OCI-LY3 (cell line): ENCODE results near the gene PARD6G.
A peak's percentile ranks its signal among the peaks of the same experiment; 100 is the strongest.
"Not testable (repeated sequence)": the region's sequence is repeated elsewhere in the genome, so short reads cannot be mapped to it uniquely, and the experiment has no call there.

Experiments
- H2AFZ ChIP-seq: fragments of 200-600, 300-600 bp; shearing (Covaris generic); 2 replicates; pipeline ENCODE4 v1.6.0; 2014; ENCODE audit warnings: antibody characterized with exemption, low read depth, low read length
- H3K27ac ChIP-seq: fragments of 200-600, 300-600 bp; sonication (generic); 2 replicates; pipeline ENCODE4 v1.5.1; 2014; ENCODE audit warnings: mild to moderate bottlenecking, low read length, moderate library complexity, mixed read lengths
- H3K27me3 ChIP-seq: fragments of 200-600, 300-600 bp; sonication (generic); 2 replicates; pipeline ENCODE4 v1.6.1; 2014; ENCODE audit warnings: low read depth, low read length, mixed read lengths
- H3K36me3 ChIP-seq: fragments of 200-600, 300-600 bp; sonication (generic); replicated peaks from 2 replicates; pipeline ENCODE3; 2014; ENCODE audit warnings: low read depth, low read length, mixed read lengths
- H3K4me1 ChIP-seq: fragments of 300-600, 200-600 bp; sonication (generic); 2 replicates; pipeline ENCODE4 v1.6.1; 2014; ENCODE audit warnings: low read length, mixed read lengths
- H3K4me2 ChIP-seq: fragments of 200-600, 300-600 bp; sonication (generic); 2 replicates; pipeline ENCODE4 v1.6.1; 2014; ENCODE audit warnings: low read length, mixed read lengths
- H3K4me3 ChIP-seq: fragments of 300-600, 200-600 bp; sonication (generic); 2 replicates; pipeline ENCODE4 v1.5.1; 2014; ENCODE audit warnings: antibody characterized with exemption, mild to moderate bottlenecking, low read length, moderate library complexity
- H3K79me2 ChIP-seq: fragments of 300-600, 200-600 bp; shearing (Covaris generic); 2 replicates; pipeline ENCODE4 v1.6.1; 2014; ENCODE audit warnings: mild to moderate bottlenecking, low read length, mixed read lengths
- H3K9ac ChIP-seq: fragments of 300-600, 200-600 bp; shearing (Covaris generic); 2 replicates; pipeline ENCODE4 v1.6.0; 2014; ENCODE audit warnings: mild to moderate bottlenecking, low read length, moderate library complexity
- H3K9me3 ChIP-seq: fragments of 200-600, 300-600 bp; shearing (Covaris generic); 2 replicates; pipeline ENCODE4 v1.6.1; 2014; ENCODE audit warnings: low read length, mixed read lengths; ENCODE audit not compliant: insufficient read depth
- H4K20me1 ChIP-seq: fragments of 200-600, 300-600 bp; sonication (generic); 2 replicates; pipeline ENCODE4 v1.6.1; 2016; ENCODE audit warnings: low read length, mixed read lengths; ENCODE audit not compliant: insufficient read depth
- EZH2phosphoT487 ChIP-seq: fragments of 200-600 bp; shearing (Covaris generic); IDR thresholded peaks from 2 replicates; pipeline ENCODE4 v1.6.1; 2018; ENCODE audit warnings: antibody characterized with exemption, mixed run types, low read depth
- TF ChIP-seq, protein P1 (sequence below): fragments of 200-600, 300-600 bp; sonication (generic); IDR thresholded peaks from 2 replicates; pipeline ENCODE4 v1.5.1; 2014; ENCODE audit warnings: antibody characterized with exemption, low read length, low read depth

PARD6G gene

DNA sequence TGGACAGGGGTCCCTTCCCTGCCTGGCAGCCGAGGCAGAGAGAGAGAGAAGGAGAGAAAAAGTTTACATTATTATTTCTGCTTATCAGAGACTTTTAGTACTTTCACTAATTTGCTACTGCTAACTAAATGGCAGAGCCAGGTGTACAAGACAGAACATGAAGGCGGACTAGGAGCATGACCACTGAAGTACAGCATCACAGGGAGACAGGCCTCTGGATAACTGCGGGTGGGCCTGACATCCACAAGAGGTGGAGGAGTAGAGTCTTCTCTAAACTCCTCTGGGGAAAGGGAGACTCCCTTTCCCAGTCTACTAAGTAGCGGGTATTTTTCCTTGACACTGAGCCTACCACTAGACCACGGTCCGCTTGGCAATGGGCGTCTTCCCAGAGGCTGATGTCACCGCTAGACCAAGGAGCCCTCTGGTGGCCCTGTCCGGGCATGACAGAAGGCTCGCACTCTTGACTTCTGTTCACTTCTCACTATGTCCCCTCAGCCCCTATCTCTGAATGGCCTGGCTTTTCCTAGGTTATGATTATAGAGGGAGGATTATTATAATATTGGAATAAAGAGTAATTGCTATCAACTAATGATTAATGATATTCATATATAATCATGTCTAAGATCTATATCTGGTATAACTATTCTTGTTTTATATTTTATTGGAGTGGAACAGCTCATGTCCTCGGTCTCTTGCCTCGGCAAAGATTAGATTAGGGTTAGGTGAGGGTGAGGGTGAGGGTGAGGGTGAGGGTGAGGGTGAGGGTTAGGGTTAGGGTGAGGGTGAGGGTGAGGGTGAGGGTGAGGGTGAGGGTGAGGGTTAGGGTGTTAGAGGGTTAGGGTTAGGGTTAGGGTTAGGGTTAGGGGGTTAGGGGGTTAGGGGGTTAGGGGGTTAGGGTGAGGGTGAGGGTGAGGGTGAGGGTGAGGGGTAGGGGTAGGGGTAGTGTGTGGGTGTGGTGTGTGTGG, 10.5 kb upstream of the PARD6G start:
- TF ChIP-seq, protein P1, sequence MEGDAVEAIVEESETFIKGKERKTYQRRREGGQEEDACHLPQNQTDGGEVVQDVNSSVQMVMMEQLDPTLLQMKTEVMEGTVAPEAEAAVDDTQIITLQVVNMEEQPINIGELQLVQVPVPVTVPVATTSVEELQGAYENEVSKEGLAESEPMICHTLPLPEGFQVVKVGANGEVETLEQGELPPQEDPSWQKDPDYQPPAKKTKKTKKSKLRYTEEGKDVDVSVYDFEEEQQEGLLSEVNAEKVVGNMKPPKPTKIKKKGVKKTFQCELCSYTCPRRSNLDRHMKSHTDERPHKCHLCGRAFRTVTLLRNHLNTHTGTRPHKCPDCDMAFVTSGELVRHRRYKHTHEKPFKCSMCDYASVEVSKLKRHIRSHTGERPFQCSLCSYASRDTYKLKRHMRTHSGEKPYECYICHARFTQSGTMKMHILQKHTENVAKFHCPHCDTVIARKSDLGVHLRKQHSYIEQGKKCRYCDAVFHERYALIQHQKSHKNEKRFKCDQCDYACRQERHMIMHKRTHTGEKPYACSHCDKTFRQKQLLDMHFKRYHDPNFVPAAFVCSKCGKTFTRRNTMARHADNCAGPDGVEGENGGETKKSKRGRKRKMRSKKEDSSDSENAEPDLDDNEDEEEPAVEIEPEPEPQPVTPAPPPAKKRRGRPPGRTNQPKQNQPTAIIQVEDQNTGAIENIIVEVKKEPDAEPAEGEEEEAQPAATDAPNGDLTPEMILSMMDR: peak; percentile 96
- H3K27ac ChIP-seq, H3K4me2 ChIP-seq, H3K79me2 ChIP-seq, H3K36me3 ChIP-seq, H3K9ac ChIP-seq, H2AFZ ChIP-seq, H3K9me3 ChIP-seq, H3K4me1 ChIP-seq, H3K4me3 ChIP-seq, H4K20me1 ChIP-seq: not testable (repeated sequence)
- H3K27me3 ChIP-seq: peaks cover 52% of the 10 kb centered on the region

DNA sequence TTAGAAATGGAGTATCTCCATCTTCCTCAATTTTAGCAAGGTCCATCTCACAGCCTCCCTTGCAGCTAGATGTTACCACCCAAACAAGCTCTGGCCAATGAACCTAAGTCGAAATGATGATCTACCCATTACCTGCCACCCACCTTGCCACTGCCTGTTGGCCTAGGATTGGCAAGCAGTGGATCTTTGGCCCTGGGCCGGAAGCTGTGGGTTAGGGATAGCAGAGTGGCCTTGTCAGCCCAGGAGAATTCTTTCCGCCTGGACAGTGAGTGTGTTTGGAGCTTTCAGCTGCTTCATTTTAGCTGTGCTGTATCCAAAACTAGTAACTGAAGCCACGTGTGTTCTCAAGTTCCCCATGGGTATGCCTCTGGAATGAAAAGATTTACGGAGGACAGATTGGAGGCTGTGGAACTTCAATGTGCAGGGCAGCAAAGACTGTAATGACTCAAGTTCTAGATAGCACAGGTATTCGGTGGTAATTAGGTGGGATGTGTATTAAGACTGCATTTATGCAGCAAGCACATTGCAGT, 7.7 kb upstream of the PARD6G start:
- peaks cover 53% of the 10 kb centered on the region for H3K27me3 ChIP-seq
- no peak overlapping the region for H3K9ac ChIP-seq
- H3K9me3 ChIP-seq: no peaks in the 10 kb centered on the region
- H3K4me2 ChIP-seq: no peak overlapping the region
- no peaks in the 10 kb centered on the region for H3K4me1 ChIP-seq
- H3K4me3 ChIP-seq: no peak overlapping the region
- no peaks in the 10 kb centered on the region for H4K20me1 ChIP-seq
- no peaks in the 10 kb centered on the region for H3K36me3 ChIP-seq
- H3K27ac ChIP-seq: no peak overlapping the region
- TF ChIP-seq, protein P1: no peak
- TF ChIP-seq EZH2phosphoT487: no peak
- H3K79me2 ChIP-seq: no peaks in the 10 kb centered on the region
- H2AFZ ChIP-seq: no peak overlapping the region

DNA sequence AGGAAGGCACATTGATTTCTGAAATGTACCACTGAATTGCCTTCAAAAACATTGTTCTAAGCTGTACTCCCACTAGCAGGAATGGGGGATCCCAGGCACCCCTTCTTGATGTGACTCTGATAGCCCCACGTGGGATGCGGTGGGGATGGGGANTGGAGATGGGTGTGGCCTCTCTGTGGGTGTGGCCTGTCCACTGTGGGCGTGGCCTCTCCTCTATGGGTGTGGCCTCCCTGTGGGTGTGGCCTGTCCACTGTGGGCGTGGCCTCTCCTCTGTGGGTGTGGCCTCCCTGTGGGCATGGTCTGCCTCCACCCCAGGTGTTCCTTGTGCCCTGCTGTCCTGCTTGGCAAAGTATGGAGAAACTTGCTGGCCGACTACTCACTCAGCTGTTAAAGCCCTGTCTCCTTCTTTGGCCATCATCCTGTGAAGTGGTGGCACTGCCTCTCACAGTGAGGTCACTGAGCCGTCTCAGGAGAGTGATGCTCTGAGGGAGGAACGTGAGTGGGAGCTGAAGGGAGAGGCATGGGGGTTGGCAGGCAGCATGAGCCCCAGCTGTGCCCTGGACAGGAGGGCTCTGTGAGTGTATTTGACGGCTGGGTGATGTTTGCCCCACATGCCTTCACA, 6.7 kb upstream of the PARD6G start:
- H3K9me3 ChIP-seq: no peaks in the 10 kb centered on the region
- H3K4me1 ChIP-seq: no peaks in the 10 kb centered on the region
- H3K4me3 ChIP-seq: no peak overlapping the region
- no peaks in the 10 kb centered on the region for H3K36me3 ChIP-seq
- H3K79me2 ChIP-seq: no peaks in the 10 kb centered on the region
- no peak overlapping the region for H2AFZ ChIP-seq
- no peak for TF ChIP-seq EZH2phosphoT487
- TF ChIP-seq, protein P1: no peak
- H3K4me2 ChIP-seq: no peak overlapping the region
- H3K27ac ChIP-seq: no peak overlapping the region
- no peak overlapping the region for H3K9ac ChIP-seq
- peaks cover 57% of the 10 kb centered on the region for H3K27me3 ChIP-seq
- no peaks in the 10 kb centered on the region for H4K20me1 ChIP-seq

DNA sequence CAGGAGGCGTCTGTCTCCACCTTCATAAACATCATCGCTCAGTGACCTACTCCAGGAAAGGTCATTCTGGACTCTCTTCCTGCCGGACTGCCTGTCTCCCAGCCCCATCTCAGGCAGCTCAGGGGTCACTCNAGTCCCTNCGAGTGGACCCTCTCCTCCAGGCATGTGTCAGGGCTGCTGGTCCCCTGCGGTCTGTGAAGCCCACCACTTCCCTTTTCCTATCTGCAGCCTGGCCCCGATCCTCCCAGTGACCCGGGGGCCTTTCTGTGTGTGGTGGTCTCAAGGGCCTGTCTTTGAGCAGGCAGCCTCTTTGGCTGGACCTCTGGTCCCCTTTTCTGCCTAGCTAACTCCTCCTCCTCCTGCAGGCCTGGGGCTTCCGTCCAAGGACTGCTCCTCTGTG, 5.9 kb upstream of the PARD6G start:
- H3K36me3 ChIP-seq: no peaks in the 10 kb centered on the region
- no peak overlapping the region for H3K4me3 ChIP-seq
- no peak overlapping the region for H3K27ac ChIP-seq
- no peak overlapping the region for H2AFZ ChIP-seq
- H3K9ac ChIP-seq: no peak overlapping the region
- no peaks in the 10 kb centered on the region for H4K20me1 ChIP-seq
- TF ChIP-seq, protein P1: no peak
- no peak for TF ChIP-seq EZH2phosphoT487
- no peaks in the 10 kb centered on the region for H3K4me1 ChIP-seq
- no peaks in the 10 kb centered on the region for H3K79me2 ChIP-seq
- peaks cover 65% of the 10 kb centered on the region for H3K27me3 ChIP-seq
- H3K9me3 ChIP-seq: no peaks in the 10 kb centered on the region
- no peak overlapping the region for H3K4me2 ChIP-seq
